ENCODE measurements around the gene LYST.

GRCh38 chr1:235876402-235876841 is 9.7 kb upstream of the LYST start:
- TF ChIP-seq CTCF (IDR thresholded peaks at IDR 0.05; ENCODE audit: poor library complexity, severe bottlenecking) (no peak), TAF1 (IDR thresholded peaks at IDR 0.05; ENCODE audit: low read depth) (no peak), MXI1 (conservative IDR thresholded peaks at IDR 0.05; ENCODE audit: poor library complexity, severe bottlenecking) (no peak), REST (IDR thresholded peaks at IDR 0.05; ENCODE audit: borderline replicate concordance) (no peak)

Data from neural cell (in vitro differentiated cells).